ENCODE data around the gene CBX5.

DNA sequence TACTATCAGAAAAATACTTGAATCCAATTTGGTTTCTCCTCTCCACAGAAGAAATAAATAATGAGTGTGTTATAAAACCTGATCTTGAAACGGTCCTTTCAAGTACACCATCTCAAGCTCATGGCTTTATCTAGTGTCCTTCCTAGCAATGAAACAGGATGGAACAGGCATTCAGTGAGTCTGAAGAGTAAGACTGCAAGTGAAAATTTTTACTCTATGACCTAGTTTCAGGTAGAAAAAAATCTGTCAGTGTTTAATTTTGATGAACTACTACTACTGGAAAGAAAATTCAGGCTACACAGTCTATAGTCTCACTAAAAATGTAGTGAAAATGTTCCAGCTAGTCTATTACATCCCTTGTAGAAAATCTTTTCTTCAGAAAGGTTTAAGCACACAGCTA is 7.7 kb downstream of the CBX5 start:
- TF ChIP-seq, protein P1, sequence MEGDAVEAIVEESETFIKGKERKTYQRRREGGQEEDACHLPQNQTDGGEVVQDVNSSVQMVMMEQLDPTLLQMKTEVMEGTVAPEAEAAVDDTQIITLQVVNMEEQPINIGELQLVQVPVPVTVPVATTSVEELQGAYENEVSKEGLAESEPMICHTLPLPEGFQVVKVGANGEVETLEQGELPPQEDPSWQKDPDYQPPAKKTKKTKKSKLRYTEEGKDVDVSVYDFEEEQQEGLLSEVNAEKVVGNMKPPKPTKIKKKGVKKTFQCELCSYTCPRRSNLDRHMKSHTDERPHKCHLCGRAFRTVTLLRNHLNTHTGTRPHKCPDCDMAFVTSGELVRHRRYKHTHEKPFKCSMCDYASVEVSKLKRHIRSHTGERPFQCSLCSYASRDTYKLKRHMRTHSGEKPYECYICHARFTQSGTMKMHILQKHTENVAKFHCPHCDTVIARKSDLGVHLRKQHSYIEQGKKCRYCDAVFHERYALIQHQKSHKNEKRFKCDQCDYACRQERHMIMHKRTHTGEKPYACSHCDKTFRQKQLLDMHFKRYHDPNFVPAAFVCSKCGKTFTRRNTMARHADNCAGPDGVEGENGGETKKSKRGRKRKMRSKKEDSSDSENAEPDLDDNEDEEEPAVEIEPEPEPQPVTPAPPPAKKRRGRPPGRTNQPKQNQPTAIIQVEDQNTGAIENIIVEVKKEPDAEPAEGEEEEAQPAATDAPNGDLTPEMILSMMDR (IDR thresholded peaks at IDR 0.05; ENCODE audit: low read depth, low read length), result no peak
- no peak for TF ChIP-seq EZH2phosphoT487 (IDR thresholded peaks at IDR 0.05; ENCODE audit: low read depth)
